Calu3 (cell line): ENCODE data around the gene CTNND2. TPM values are rescaled to one million over a fixed set of nuclear protein-coding genes. Genes with fewer than 3 reads are reported as not detected.

Source experiments
- BruUV-seq: library from RNA; stranded (reverse); fragments of 400-500 nt; replicated peaks from 2 replicates; lab custom pipeline; 2021; lab: Mats Ljungman, UMichigan
- CTCF ChIA-PET: fragments of 300-600 bp; sonication (Branson Sonifier 250); formaldehyde crosslinking; loops from one replicate; lab custom pipeline; 2022; ENCODE audit warnings: antibody characterized with exemption; lab: Charles Lee
- DNase-seq: peaks from one replicate; pipeline ENCODE4 v3.0.0; 2022
- H3K27ac Mint-ChIP-seq: one replicate; pipeline ENCODE4 v1.8.0; 2022; ENCODE audit warnings: mixed read lengths; ENCODE audit not compliant: unreplicated experiment
- H3K27me3 Mint-ChIP-seq: one replicate; pipeline ENCODE4 v1.8.0; 2022; ENCODE audit warnings: mixed read lengths; ENCODE audit not compliant: unreplicated experiment
- H3K36me3 Mint-ChIP-seq: one replicate; pipeline ENCODE4 v1.8.0; 2022; ENCODE audit warnings: mild to moderate bottlenecking, moderate library complexity, mixed read lengths; ENCODE audit not compliant: insufficient read depth, unreplicated experiment
- H3K4me1 Mint-ChIP-seq: one replicate; pipeline ENCODE4 v1.8.0; 2022; ENCODE audit warnings: mild to moderate bottlenecking, low read depth, mixed read lengths; ENCODE audit not compliant: unreplicated experiment
- H3K4me3 Mint-ChIP-seq: one replicate; pipeline ENCODE4 v1.8.0; 2022; ENCODE audit warnings: mild to moderate bottlenecking, low read depth, moderate library complexity, mixed read lengths; ENCODE audit not compliant: unreplicated experiment
- H3K9me3 Mint-ChIP-seq: one replicate; pipeline ENCODE4 v1.8.0; 2022; ENCODE audit warnings: low read depth, mixed read lengths; ENCODE audit not compliant: unreplicated experiment
- CTCF ChIP-seq: fragments of 200-600 bp; IDR thresholded peaks from one replicate; pipeline ENCODE4 v1.8.0; 2022; ENCODE audit warnings: antibody characterized with exemption; ENCODE audit not compliant: unreplicated experiment
- intact Hi-C: fragments of 100-400 bp; cut with micrococcal nuclease; formaldehyde crosslinking; loops from one replicate; pipeline ENCODE4 v1.10.0; 2022; ENCODE audit not compliant: unreplicated experiment
- total RNA-seq: library from RNA; stranded (reverse); gene quantifications from 2 replicates; pipeline ENCODE4 v1.2.3, GENCODE V29; 2022

CTNND2 gene
- total RNA-seq, 1 experiment from 2014 or later = 19.6 TPM

- no peak overlapping the region for H3K4me3 Mint-ChIP-seq
- no peak for DNase-seq
- no peak overlapping the region for H3K27ac Mint-ChIP-seq
- CTCF ChIA-PET = no interaction called here
- TF ChIP-seq CTCF = no peak
- no peaks in the 10 kb centered on the region for H3K36me3 Mint-ChIP-seq
- BruUV-seq = no TSS peak
- H3K4me1 Mint-ChIP-seq = peaks cover 12% of the 10 kb centered on the region
- intact Hi-C loops = loop anchor here (10.0 kb wide), 1 partner anchor 626 kb away; no protein-coding TSS in a partner anchor
- no peaks in the 10 kb centered on the region for H3K9me3 Mint-ChIP-seq
- H3K27me3 Mint-ChIP-seq = no peaks in the 10 kb centered on the region
These were observed 293.2 kb downstream of the CTNND2 start for GRCh38 chr5:11611011-11611410.

GRCh38 chr5:11609570-11610303, 294.5 kb downstream of the CTNND2 start:
- H3K27ac Mint-ChIP-seq = no peak overlapping the region
- no peaks in the 10 kb centered on the region for H3K27me3 Mint-ChIP-seq
- no peak overlapping the region for H3K4me3 Mint-ChIP-seq
- no peaks in the 10 kb centered on the region for H3K36me3 Mint-ChIP-seq
- CTCF ChIA-PET = no interaction called here
- TF ChIP-seq CTCF = no peak
- BruUV-seq = no TSS peak
- H3K4me1 Mint-ChIP-seq = peaks cover 12% of the 10 kb centered on the region
- DNase-seq = no peak
- no peaks in the 10 kb centered on the region for H3K9me3 Mint-ChIP-seq
- intact Hi-C loops = loop anchor here (10.0 kb wide), 1 partner anchor 625 kb away; no protein-coding TSS in a partner anchor

- H3K9me3 Mint-ChIP-seq = no peaks in the 10 kb centered on the region
- no peaks in the 10 kb centered on the region for H3K36me3 Mint-ChIP-seq
- no peak for TF ChIP-seq CTCF
- intact Hi-C loops = no loop called here
- no peaks in the 10 kb centered on the region for H3K27me3 Mint-ChIP-seq
- BruUV-seq = no TSS peak
- CTCF ChIA-PET = no interaction called here
- no peak overlapping the region for H3K27ac Mint-ChIP-seq
- peaks cover 12% of the 10 kb centered on the region for H3K4me1 Mint-ChIP-seq
- no peak for DNase-seq
- H3K4me3 Mint-ChIP-seq = no peak overlapping the region
These were observed 295.7 kb downstream of the CTNND2 start for GRCh38 chr5:11608530-11608929.

GRCh38 chr5:11607944-11608483, 296.2 kb downstream of the CTNND2 start:
- intact Hi-C loops = no loop called here
- no TSS peak for BruUV-seq
- Mint-ChIP-seq H3K4me3 (no peak overlapping the region), H3K36me3 (no peaks in the 10 kb centered on the region), H3K27me3 (no peaks in the 10 kb centered on the region), H3K9me3 (no peaks in the 10 kb centered on the region), H3K4me1 (peaks cover 12% of the 10 kb centered on the region), H3K27ac (no peak overlapping the region)
- CTCF ChIA-PET = no interaction called here
- no peak for DNase-seq
- no peak for TF ChIP-seq CTCF
